Astrocyte (in vitro differentiated cells and primary cell): ENCODE data around the gene COL23A1.

Source experiments
- CTCF ChIP-seq: IDR thresholded peaks from 2 replicates; pipeline ENCODE4 v1.5.1; 2011; ENCODE audit warnings: low read depth, mild to moderate bottlenecking, inconsistent platforms, low read length, moderate library complexity; ENCODE audit not compliant: insufficient read depth
- EZH2 ChIP-seq: IDR thresholded peaks from 2 replicates; pipeline ENCODE4 v1.6.1; 2012; ENCODE audit warnings: mild to moderate bottlenecking, low read length, inconsistent platforms; ENCODE audit not compliant: insufficient read depth

GRCh38 chr5:178545941-178546674 is 44.1 kb downstream of the COL23A1 start:
- TF ChIP-seq CTCF (no peak), EZH2 (no peak)
